Measurements from ENCODE around the gene UNC13C.

Gene UNC13C

GRCh38 chr15:54206586-54207321 lies 228.5 kb downstream of the UNC13C start:
- H3K36me3 ChIP-seq (ENCODE audit: insufficient read depth, low read length) = no peaks in the 10 kb centered on the region
- no peak overlapping the region for H2AFZ ChIP-seq (ENCODE audit: low read depth, low read length)
- H3K27me3 ChIP-seq (ENCODE audit: insufficient read depth, low read length) = no peaks in the 10 kb centered on the region
- no peak overlapping the region for H3K4me3 ChIP-seq (ENCODE audit: low read length)
- H3K9me3 ChIP-seq (ENCODE audit: low read length) = no peaks in the 10 kb centered on the region
- H3K4me1 ChIP-seq (ENCODE audit: insufficient read depth, low read length) = no peaks in the 10 kb centered on the region

- Histone ChIP-seq H3K36me3 (ENCODE audit: insufficient read depth, low read length) (no peaks in the 10 kb centered on the region), H3K9me3 (ENCODE audit: low read length) (no peaks in the 10 kb centered on the region), H2AFZ (ENCODE audit: low read depth, low read length) (no peak overlapping the region), H3K4me1 (ENCODE audit: insufficient read depth, low read length) (no peaks in the 10 kb centered on the region), H3K4me3 (ENCODE audit: low read length) (no peak overlapping the region), H3K27me3 (ENCODE audit: insufficient read depth, low read length) (no peaks in the 10 kb centered on the region)
These were observed 230.5 kb downstream of the UNC13C start for GRCh38 chr15:54208786-54209185.

- Histone ChIP-seq H3K4me1 (ENCODE audit: insufficient read depth, low read length) (no peaks in the 10 kb centered on the region), H3K27me3 (ENCODE audit: insufficient read depth, low read length) (no peaks in the 10 kb centered on the region), H2AFZ (ENCODE audit: low read depth, low read length) (no peak overlapping the region), H3K36me3 (ENCODE audit: insufficient read depth, low read length) (no peaks in the 10 kb centered on the region), H3K9me3 (ENCODE audit: low read length) (no peaks in the 10 kb centered on the region), H3K4me3 (ENCODE audit: low read length) (no peak overlapping the region)
These were observed 234.4 kb downstream of the UNC13C start for GRCh38 chr15:54212635-54213034.

- Histone ChIP-seq H3K27me3 (ENCODE audit: insufficient read depth, low read length) (no peaks in the 10 kb centered on the region), H3K4me3 (ENCODE audit: low read length) (no peak overlapping the region), H2AFZ (ENCODE audit: low read depth, low read length) (no peak overlapping the region), H3K9me3 (ENCODE audit: low read length) (no peaks in the 10 kb centered on the region), H3K4me1 (ENCODE audit: insufficient read depth, low read length) (no peaks in the 10 kb centered on the region), H3K36me3 (ENCODE audit: insufficient read depth, low read length) (no peaks in the 10 kb centered on the region)
These were observed 248.2 kb downstream of the UNC13C start for GRCh38 chr15:54226455-54226854.

- Histone ChIP-seq H2AFZ (ENCODE audit: low read depth, low read length) (no peak overlapping the region), H3K36me3 (ENCODE audit: insufficient read depth, low read length) (no peaks in the 10 kb centered on the region), H3K4me1 (ENCODE audit: insufficient read depth, low read length) (no peaks in the 10 kb centered on the region), H3K4me3 (ENCODE audit: low read length) (no peak overlapping the region), H3K9me3 (ENCODE audit: low read length) (no peaks in the 10 kb centered on the region), H3K27me3 (ENCODE audit: insufficient read depth, low read length) (no peaks in the 10 kb centered on the region)
These were observed 249.3 kb downstream of the UNC13C start for GRCh38 chr15:54227569-54227968.

GRCh38 chr15:54250326-54250725 lies 272.1 kb downstream of the UNC13C start:
- Histone ChIP-seq H3K27me3 (ENCODE audit: insufficient read depth, low read length) (no peaks in the 10 kb centered on the region), H3K9me3 (ENCODE audit: low read length) (no peaks in the 10 kb centered on the region), H3K4me1 (ENCODE audit: insufficient read depth, low read length) (no peaks in the 10 kb centered on the region), H3K4me3 (ENCODE audit: low read length) (no peak overlapping the region), H3K36me3 (ENCODE audit: insufficient read depth, low read length) (no peaks in the 10 kb centered on the region), H2AFZ (ENCODE audit: low read depth, low read length) (no peak overlapping the region)

GRCh38 chr15:54256190-54256589 lies 277.9 kb downstream of the UNC13C start:
- H3K27me3 ChIP-seq (ENCODE audit: insufficient read depth, low read length) = no peaks in the 10 kb centered on the region
- no peak overlapping the region for H3K4me3 ChIP-seq (ENCODE audit: low read length)
- H3K4me1 ChIP-seq (ENCODE audit: insufficient read depth, low read length) = no peaks in the 10 kb centered on the region
- H3K9me3 ChIP-seq (ENCODE audit: low read length) = no peaks in the 10 kb centered on the region
- no peaks in the 10 kb centered on the region for H3K36me3 ChIP-seq (ENCODE audit: insufficient read depth, low read length)
- no peak overlapping the region for H2AFZ ChIP-seq (ENCODE audit: low read depth, low read length)

- H3K36me3 ChIP-seq (ENCODE audit: insufficient read depth, low read length) = no peaks in the 10 kb centered on the region
- H3K27me3 ChIP-seq (ENCODE audit: insufficient read depth, low read length) = no peaks in the 10 kb centered on the region
- H2AFZ ChIP-seq (ENCODE audit: low read depth, low read length) = no peak overlapping the region
- H3K9me3 ChIP-seq (ENCODE audit: low read length) = no peaks in the 10 kb centered on the region
- H3K4me3 ChIP-seq (ENCODE audit: low read length) = no peak overlapping the region
- no peaks in the 10 kb centered on the region for H3K4me1 ChIP-seq (ENCODE audit: insufficient read depth, low read length)
These were observed 295.7 kb downstream of the UNC13C start for GRCh38 chr15:54273928-54274327.

- Histone ChIP-seq H3K4me1 (ENCODE audit: insufficient read depth, low read length) (no peaks in the 10 kb centered on the region), H3K27me3 (ENCODE audit: insufficient read depth, low read length) (no peaks in the 10 kb centered on the region), H3K4me3 (ENCODE audit: low read length) (no peak overlapping the region), H3K36me3 (ENCODE audit: insufficient read depth, low read length) (no peaks in the 10 kb centered on the region), H2AFZ (ENCODE audit: low read depth, low read length) (no peak overlapping the region), H3K9me3 (ENCODE audit: low read length) (no peaks in the 10 kb centered on the region)
These were observed 299.6 kb downstream of the UNC13C start for GRCh38 chr15:54277834-54278233.

- H3K4me3 ChIP-seq (ENCODE audit: low read length) = no peak overlapping the region
- H3K36me3 ChIP-seq (ENCODE audit: insufficient read depth, low read length) = no peaks in the 10 kb centered on the region
- no peaks in the 10 kb centered on the region for H3K27me3 ChIP-seq (ENCODE audit: insufficient read depth, low read length)
- no peaks in the 10 kb centered on the region for H3K4me1 ChIP-seq (ENCODE audit: insufficient read depth, low read length)
- no peaks in the 10 kb centered on the region for H3K9me3 ChIP-seq (ENCODE audit: low read length)
- no peak overlapping the region for H2AFZ ChIP-seq (ENCODE audit: low read depth, low read length)
These were observed 302.5 kb downstream of the UNC13C start for GRCh38 chr15:54280726-54281125.

GRCh38 chr15:54282228-54282836 lies 304.1 kb downstream of the UNC13C start:
- H3K36me3 ChIP-seq (ENCODE audit: insufficient read depth, low read length) = no peaks in the 10 kb centered on the region
- H3K4me1 ChIP-seq (ENCODE audit: insufficient read depth, low read length) = no peaks in the 10 kb centered on the region
- no peak overlapping the region for H2AFZ ChIP-seq (ENCODE audit: low read depth, low read length)
- no peaks in the 10 kb centered on the region for H3K27me3 ChIP-seq (ENCODE audit: insufficient read depth, low read length)
- no peak overlapping the region for H3K4me3 ChIP-seq (ENCODE audit: low read length)
- no peaks in the 10 kb centered on the region for H3K9me3 ChIP-seq (ENCODE audit: low read length)

- Histone ChIP-seq H3K4me3 (ENCODE audit: low read length) (no peak overlapping the region), H3K4me1 (ENCODE audit: insufficient read depth, low read length) (no peaks in the 10 kb centered on the region), H3K9me3 (ENCODE audit: low read length) (no peaks in the 10 kb centered on the region), H3K27me3 (ENCODE audit: insufficient read depth, low read length) (no peaks in the 10 kb centered on the region), H3K36me3 (ENCODE audit: insufficient read depth, low read length) (no peaks in the 10 kb centered on the region), H2AFZ (ENCODE audit: low read depth, low read length) (no peak overlapping the region)
These were observed 309.8 kb downstream of the UNC13C start for GRCh38 chr15:54288049-54288448.

- Histone ChIP-seq H3K36me3 (ENCODE audit: insufficient read depth, low read length) (no peaks in the 10 kb centered on the region), H3K27me3 (ENCODE audit: insufficient read depth, low read length) (no peaks in the 10 kb centered on the region), H3K4me1 (ENCODE audit: insufficient read depth, low read length) (no peaks in the 10 kb centered on the region), H2AFZ (ENCODE audit: low read depth, low read length) (no peak overlapping the region), H3K9me3 (ENCODE audit: low read length) (no peaks in the 10 kb centered on the region), H3K4me3 (ENCODE audit: low read length) (no peak overlapping the region)
These were observed 311.4 kb downstream of the UNC13C start for GRCh38 chr15:54289590-54290136.
